SK-N-SH (cell line): ENCODE results near the gene KNTC1.
"Not testable (repeated sequence)": the region's sequence is repeated elsewhere in the genome, so short reads cannot be mapped to it uniquely, and the experiment has no call there.

Experiments used
- CHD2 ChIP-seq: fragments of 150-350 bp; IDR thresholded peaks from 2 replicates; pipeline ENCODE4 v1.6.1; 2018; ENCODE audit warnings: low read length; ENCODE audit not compliant: partially characterized antibody
- EZH2phosphoT487 ChIP-seq: fragments of 200-600 bp; sonication (generic); IDR thresholded peaks from 2 replicates; pipeline ENCODE4 v1.6.1; 2017; ENCODE audit warnings: low read depth, mixed run types, mild to moderate bottlenecking, antibody characterized with exemption, moderate library complexity, borderline replicate concordance
- FOXJ3 ChIP-seq: sonication (generic); formaldehyde crosslinking; IDR thresholded peaks from 2 replicates; pipeline ENCODE4 v1.5.1; 2020; ENCODE audit warnings: mild to moderate bottlenecking, missing genetic modification reagents
- FOXM1 ChIP-seq: IDR thresholded peaks from 2 replicates; pipeline ENCODE4 v1.4.0; 2012; ENCODE audit warnings: low read depth, mild to moderate bottlenecking
- GATA2 ChIP-seq: sonication (generic); formaldehyde crosslinking; IDR thresholded peaks from 2 replicates; pipeline ENCODE4 v1.5.0; 2020; ENCODE audit warnings: mild to moderate bottlenecking, missing genetic modification reagents
- MXI1 ChIP-seq: IDR thresholded peaks from 2 replicates; pipeline ENCODE4 v1.6.1; 2012; ENCODE audit warnings: mild to moderate bottlenecking, low read depth, low read length, improper control_type of control experiment
- NFIC ChIP-seq: IDR thresholded peaks from 2 replicates; pipeline ENCODE4 v1.4.0; 2012; ENCODE audit warnings: borderline replicate concordance
- POLR2AphosphoS5 ChIP-seq: IDR thresholded peaks from 2 replicates; pipeline ENCODE4 v1.6.1; 2012; ENCODE audit warnings: low read depth, low read length
- RCOR1 ChIP-seq: fragments of 150-350 bp; IDR thresholded peaks from 2 replicates; pipeline ENCODE4 v1.6.1; 2017; ENCODE audit warnings: antibody characterized with exemption, low read length
- SIN3A ChIP-seq: IDR thresholded peaks from 2 replicates; pipeline ENCODE4 v1.6.1; 2012; ENCODE audit warnings: low read depth, mild to moderate bottlenecking, low read length, moderate library complexity, borderline replicate concordance
- TF ChIP-seq, protein P1 (sequence below): IDR thresholded peaks from 2 replicates; pipeline ENCODE4 v1.4.0; 2012; ENCODE audit warnings: low read depth
- TF ChIP-seq, protein P2 (sequence below): fragments of 150-350 bp; IDR thresholded peaks from 2 replicates; pipeline ENCODE4 v1.6.1; 2017; ENCODE audit warnings: antibody characterized with exemption, low read length, low read depth, borderline replicate concordance
- TF ChIP-seq, protein P3 (sequence below): fragments of 200-600 bp; sonication (generic); IDR thresholded peaks from 2 replicates; pipeline ENCODE4 v1.6.1; 2017; ENCODE audit warnings: antibody characterized with exemption, mild to moderate bottlenecking, moderate library complexity

DNA sequence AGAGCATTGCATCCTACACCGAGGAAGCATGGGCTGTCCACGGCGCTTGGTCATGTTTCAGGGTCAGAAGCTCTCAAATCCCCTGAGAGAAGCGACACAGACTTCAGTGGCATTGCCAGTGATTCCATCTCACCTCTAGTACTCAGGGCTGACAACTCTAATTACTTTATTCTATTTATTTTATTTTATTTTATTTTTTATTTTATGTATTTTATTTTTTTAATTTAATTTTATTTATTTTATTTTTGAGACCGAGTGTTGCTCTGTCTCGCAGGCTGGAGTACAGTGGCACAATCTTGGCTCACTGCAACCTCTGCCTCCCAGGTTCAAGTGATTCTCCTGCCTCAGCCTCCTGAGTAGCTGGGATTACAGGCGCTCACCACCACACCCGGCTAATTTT is 126.2 kb downstream of the KNTC1 start:
- TF ChIP-seq, protein P1, sequence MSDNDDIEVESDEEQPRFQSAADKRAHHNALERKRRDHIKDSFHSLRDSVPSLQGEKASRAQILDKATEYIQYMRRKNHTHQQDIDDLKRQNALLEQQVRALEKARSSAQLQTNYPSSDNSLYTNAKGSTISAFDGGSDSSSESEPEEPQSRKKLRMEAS: not testable (repeated sequence)
- TF ChIP-seq GATA2 (CRISPR knock-in tag); FOXJ3; NFIC; CHD2; FOXM1; RCOR1; MXI1; POLR2AphosphoS5; EZH2phosphoT487; SIN3A: not testable (repeated sequence)
- TF ChIP-seq, protein P2, sequence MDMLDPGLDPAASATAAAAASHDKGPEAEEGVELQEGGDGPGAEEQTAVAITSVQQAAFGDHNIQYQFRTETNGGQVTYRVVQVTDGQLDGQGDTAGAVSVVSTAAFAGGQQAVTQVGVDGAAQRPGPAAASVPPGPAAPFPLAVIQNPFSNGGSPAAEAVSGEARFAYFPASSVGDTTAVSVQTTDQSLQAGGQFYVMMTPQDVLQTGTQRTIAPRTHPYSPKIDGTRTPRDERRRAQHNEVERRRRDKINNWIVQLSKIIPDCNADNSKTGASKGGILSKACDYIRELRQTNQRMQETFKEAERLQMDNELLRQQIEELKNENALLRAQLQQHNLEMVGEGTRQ: not testable (repeated sequence)
- TF ChIP-seq, protein P3, sequence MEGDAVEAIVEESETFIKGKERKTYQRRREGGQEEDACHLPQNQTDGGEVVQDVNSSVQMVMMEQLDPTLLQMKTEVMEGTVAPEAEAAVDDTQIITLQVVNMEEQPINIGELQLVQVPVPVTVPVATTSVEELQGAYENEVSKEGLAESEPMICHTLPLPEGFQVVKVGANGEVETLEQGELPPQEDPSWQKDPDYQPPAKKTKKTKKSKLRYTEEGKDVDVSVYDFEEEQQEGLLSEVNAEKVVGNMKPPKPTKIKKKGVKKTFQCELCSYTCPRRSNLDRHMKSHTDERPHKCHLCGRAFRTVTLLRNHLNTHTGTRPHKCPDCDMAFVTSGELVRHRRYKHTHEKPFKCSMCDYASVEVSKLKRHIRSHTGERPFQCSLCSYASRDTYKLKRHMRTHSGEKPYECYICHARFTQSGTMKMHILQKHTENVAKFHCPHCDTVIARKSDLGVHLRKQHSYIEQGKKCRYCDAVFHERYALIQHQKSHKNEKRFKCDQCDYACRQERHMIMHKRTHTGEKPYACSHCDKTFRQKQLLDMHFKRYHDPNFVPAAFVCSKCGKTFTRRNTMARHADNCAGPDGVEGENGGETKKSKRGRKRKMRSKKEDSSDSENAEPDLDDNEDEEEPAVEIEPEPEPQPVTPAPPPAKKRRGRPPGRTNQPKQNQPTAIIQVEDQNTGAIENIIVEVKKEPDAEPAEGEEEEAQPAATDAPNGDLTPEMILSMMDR: not testable (repeated sequence)
